Measurements from ENCODE around the gene RCAN1.
A peak's percentile ranks its signal among the peaks of the same experiment; 100 is the strongest.

Gene RCAN1

GRCh38 chr21:34639250-34639649 is 24.3 kb upstream of the RCAN1 start:
- H3K79me2 ChIP-seq (ENCODE audit: control insufficient read depth, low read length), result no peaks in the 10 kb centered on the region
- no peaks in the 10 kb centered on the region for H3K9me3 ChIP-seq (ENCODE audit: control insufficient read depth, insufficient read depth, low read length)
- H3K4me3 ChIP-seq (ENCODE audit: low read length), result no peak overlapping the region
- no peaks in the 10 kb centered on the region for H3K9me2 ChIP-seq (replicated peaks; ENCODE audit: control insufficient read depth, low read length)
- H3K27me3 ChIP-seq (ENCODE audit: control insufficient read depth, low read length), result no peaks in the 10 kb centered on the region
- no peaks in the 10 kb centered on the region for H3F3A ChIP-seq (ENCODE audit: control insufficient read depth, insufficient read depth)
- no peak overlapping the region for H3K4me2 ChIP-seq (ENCODE audit: low read length)
- no peaks in the 10 kb centered on the region for H4K20me1 ChIP-seq (ENCODE audit: control insufficient read depth, insufficient read depth, low read depth, low read length)
- no peak overlapping the region for H3K27ac ChIP-seq (ENCODE audit: low read depth, low read length)
- H3K36me3 ChIP-seq (ENCODE audit: control insufficient read depth, low read length), result no peaks in the 10 kb centered on the region
- H3K4me1 ChIP-seq (ENCODE audit: control insufficient read depth, low read length), result peaks cover 13% of the 10 kb centered on the region
- TF ChIP-seq, protein P1, sequence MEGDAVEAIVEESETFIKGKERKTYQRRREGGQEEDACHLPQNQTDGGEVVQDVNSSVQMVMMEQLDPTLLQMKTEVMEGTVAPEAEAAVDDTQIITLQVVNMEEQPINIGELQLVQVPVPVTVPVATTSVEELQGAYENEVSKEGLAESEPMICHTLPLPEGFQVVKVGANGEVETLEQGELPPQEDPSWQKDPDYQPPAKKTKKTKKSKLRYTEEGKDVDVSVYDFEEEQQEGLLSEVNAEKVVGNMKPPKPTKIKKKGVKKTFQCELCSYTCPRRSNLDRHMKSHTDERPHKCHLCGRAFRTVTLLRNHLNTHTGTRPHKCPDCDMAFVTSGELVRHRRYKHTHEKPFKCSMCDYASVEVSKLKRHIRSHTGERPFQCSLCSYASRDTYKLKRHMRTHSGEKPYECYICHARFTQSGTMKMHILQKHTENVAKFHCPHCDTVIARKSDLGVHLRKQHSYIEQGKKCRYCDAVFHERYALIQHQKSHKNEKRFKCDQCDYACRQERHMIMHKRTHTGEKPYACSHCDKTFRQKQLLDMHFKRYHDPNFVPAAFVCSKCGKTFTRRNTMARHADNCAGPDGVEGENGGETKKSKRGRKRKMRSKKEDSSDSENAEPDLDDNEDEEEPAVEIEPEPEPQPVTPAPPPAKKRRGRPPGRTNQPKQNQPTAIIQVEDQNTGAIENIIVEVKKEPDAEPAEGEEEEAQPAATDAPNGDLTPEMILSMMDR (IDR thresholded peaks at IDR 0.05; ENCODE audit: low read depth, low read length, poor library complexity, severe bottlenecking), result no peak
- no peak for TF ChIP-seq EZH2phosphoT487 (IDR thresholded peaks at IDR 0.05; ENCODE audit: borderline replicate concordance, low read length)

GRCh38 chr21:34636961-34637360 is 22.0 kb upstream of the RCAN1 start:
- peaks cover 4% of the 10 kb centered on the region for H3K4me1 ChIP-seq (ENCODE audit: control insufficient read depth, low read length)
- no peak overlapping the region for H3K4me3 ChIP-seq (ENCODE audit: low read length)
- no peaks in the 10 kb centered on the region for H4K20me1 ChIP-seq (ENCODE audit: control insufficient read depth, insufficient read depth, low read depth, low read length)
- H3F3A ChIP-seq (ENCODE audit: control insufficient read depth, insufficient read depth), result no peaks in the 10 kb centered on the region
- no peaks in the 10 kb centered on the region for H3K9me2 ChIP-seq (replicated peaks; ENCODE audit: control insufficient read depth, low read length)
- no peaks in the 10 kb centered on the region for H3K79me2 ChIP-seq (ENCODE audit: control insufficient read depth, low read length)
- H3K27me3 ChIP-seq (ENCODE audit: control insufficient read depth, low read length), result no peaks in the 10 kb centered on the region
- H3K9me3 ChIP-seq (ENCODE audit: control insufficient read depth, insufficient read depth, low read length), result no peaks in the 10 kb centered on the region
- no peak overlapping the region for H3K4me2 ChIP-seq (ENCODE audit: low read length)
- TF ChIP-seq EZH2phosphoT487 (IDR thresholded peaks at IDR 0.05; ENCODE audit: borderline replicate concordance, low read length), result no peak
- TF ChIP-seq, protein P1 (IDR thresholded peaks at IDR 0.05; ENCODE audit: low read depth, low read length, poor library complexity, severe bottlenecking), result no peak
- no peak overlapping the region for H3K27ac ChIP-seq (ENCODE audit: low read depth, low read length)
- no peaks in the 10 kb centered on the region for H3K36me3 ChIP-seq (ENCODE audit: control insufficient read depth, low read length)

GRCh38 chr21:34635307-34635706 is 20.4 kb upstream of the RCAN1 start:
- TF ChIP-seq, protein P1 (IDR thresholded peaks at IDR 0.05; ENCODE audit: low read depth, low read length, poor library complexity, severe bottlenecking), result peak; percentile 64
- TF ChIP-seq EZH2phosphoT487 (IDR thresholded peaks at IDR 0.05; ENCODE audit: borderline replicate concordance, low read length), result no peak

More at GRCh38 chr21:34635307-34635706, 20.4 kb upstream of the RCAN1 start:
- H3K4me2 ChIP-seq (ENCODE audit: low read length), result no peak overlapping the region
- H3F3A ChIP-seq (ENCODE audit: control insufficient read depth, insufficient read depth), result no peaks in the 10 kb centered on the region
- H3K4me3 ChIP-seq (ENCODE audit: low read length), result no peak overlapping the region
- no peaks in the 10 kb centered on the region for H3K4me1 ChIP-seq (ENCODE audit: control insufficient read depth, low read length)
- no peaks in the 10 kb centered on the region for H3K79me2 ChIP-seq (ENCODE audit: control insufficient read depth, low read length)
- H3K27ac ChIP-seq (ENCODE audit: low read depth, low read length), result no peak overlapping the region
- no peaks in the 10 kb centered on the region for H4K20me1 ChIP-seq (ENCODE audit: control insufficient read depth, insufficient read depth, low read depth, low read length)
- H3K9me3 ChIP-seq (ENCODE audit: control insufficient read depth, insufficient read depth, low read length), result no peaks in the 10 kb centered on the region
- no peaks in the 10 kb centered on the region for H3K9me2 ChIP-seq (replicated peaks; ENCODE audit: control insufficient read depth, low read length)
- no peaks in the 10 kb centered on the region for H3K36me3 ChIP-seq (ENCODE audit: control insufficient read depth, low read length)
- peaks cover 3% of the 10 kb centered on the region; the same call in 1 of the 2 replicates for H3K27me3 ChIP-seq (ENCODE audit: control insufficient read depth, low read length)
